NT2/D1 (cell line): ENCODE data around the gene AGBL4.

Experiments used
- DNase-seq: peaks from one replicate; pipeline ENCODE4 v3.0.0-alpha.2; 2011; ENCODE audit warnings: low read depth, low spot score
- H3K27me3 ChIP-seq: 2 replicates; pipeline ENCODE4 v1.6.0; 2011; ENCODE audit warnings: mild to moderate bottlenecking; ENCODE audit not compliant: insufficient read length, insufficient read depth
- H3K36me3 ChIP-seq: 2 replicates; pipeline ENCODE4 v1.6.1; 2011; ENCODE audit warnings: mild to moderate bottlenecking, low read length, mixed read lengths; ENCODE audit not compliant: insufficient read depth, insufficient read length
- H3K4me1 ChIP-seq: 2 replicates; pipeline ENCODE4 v1.5.1; 2011; ENCODE audit not compliant: insufficient read depth, insufficient read length
- H3K4me3 ChIP-seq: 2 replicates; pipeline ENCODE4 v1.5.1; 2011; ENCODE audit warnings: low read depth; ENCODE audit not compliant: insufficient read length
- H3K9ac ChIP-seq: 2 replicates; pipeline ENCODE4 v1.6.0; 2011; ENCODE audit warnings: low read depth; ENCODE audit not compliant: insufficient read length
- H3K9me3 ChIP-seq: 2 replicates; pipeline ENCODE4 v1.5.1; 2011; ENCODE audit warnings: mild to moderate bottlenecking, low read length; ENCODE audit not compliant: insufficient read depth
- SUZ12 ChIP-seq: IDR thresholded peaks from 2 replicates; pipeline ENCODE4 v1.6.1; 2011; ENCODE audit not compliant: insufficient read length, insufficient read depth; ENCODE audit errors: extremely low read depth
- YY1 ChIP-seq: IDR thresholded peaks from 2 replicates; pipeline ENCODE4 v1.6.1; 2011; ENCODE audit not compliant: insufficient read length, insufficient read depth
- ZNF274 ChIP-seq: IDR thresholded peaks from 2 replicates; pipeline ENCODE4 v1.6.1; 2011; ENCODE audit warnings: mild to moderate bottlenecking, low read depth, low read length

The AGBL4 gene

GRCh38 chr1:48715921-48716320 lies 1307.8 kb downstream of the AGBL4 start:
- DNase-seq = no peak
- no peak overlapping the region for H3K4me3 ChIP-seq
- no peak overlapping the region for H3K9ac ChIP-seq
- H3K4me1 ChIP-seq = no peaks in the 10 kb centered on the region
- no peaks in the 10 kb centered on the region for H3K36me3 ChIP-seq
- peaks cover 3% of the 10 kb centered on the region for H3K27me3 ChIP-seq
- TF ChIP-seq ZNF274 (no peak), YY1 (no peak), SUZ12 (no peak)
- H3K9me3 ChIP-seq = no peaks in the 10 kb centered on the region

- no peak for DNase-seq
These were observed 1312.8 kb downstream of the AGBL4 start for GRCh38 chr1:48710915-48711314.

GRCh38 chr1:48710318-48710717 lies 1313.4 kb downstream of the AGBL4 start:
- Histone ChIP-seq H3K9ac (no peak overlapping the region), H3K27me3 (peaks cover 3% of the 10 kb centered on the region), H3K4me1 (no peaks in the 10 kb centered on the region), H3K4me3 (no peak overlapping the region), H3K36me3 (no peaks in the 10 kb centered on the region), H3K9me3 (no peaks in the 10 kb centered on the region)
- no peak for TF ChIP-seq SUZ12
- TF ChIP-seq YY1 = no peak
- DNase-seq = no peak

More at GRCh38 chr1:48710915-48711314, 1312.8 kb downstream of the AGBL4 start:
- Histone ChIP-seq H3K4me3 (no peak overlapping the region), H3K36me3 (no peaks in the 10 kb centered on the region), H3K27me3 (peaks cover 3% of the 10 kb centered on the region), H3K9me3 (no peaks in the 10 kb centered on the region), H3K4me1 (no peaks in the 10 kb centered on the region), H3K9ac (no peak overlapping the region)
- TF ChIP-seq SUZ12 (no peak), ZNF274 (no peak), YY1 (no peak)

GRCh38 chr1:48704736-48705135 lies 1319.0 kb downstream of the AGBL4 start:
- no peak overlapping the region for H3K4me3 ChIP-seq
- no peak for DNase-seq

DNA sequence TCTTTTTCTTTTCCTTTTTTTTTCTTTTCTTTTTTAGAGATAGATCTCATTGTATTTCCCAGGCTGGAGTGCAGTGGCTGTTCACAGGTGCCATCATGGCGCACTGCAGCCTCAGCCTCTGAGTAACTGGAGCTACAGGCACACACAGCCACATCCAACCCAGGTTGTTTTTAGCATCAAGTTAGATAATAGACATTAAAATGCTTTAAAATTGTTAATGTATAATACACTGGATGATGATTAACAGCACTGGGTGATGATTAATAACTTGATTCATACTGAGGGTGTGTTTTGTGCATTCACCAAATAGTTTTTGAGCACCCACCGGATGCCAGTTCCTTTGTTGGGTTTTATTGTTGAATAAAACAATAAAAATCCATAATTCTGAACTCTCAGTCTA lies 1322.3 kb downstream of the AGBL4 start:
- no peak for DNase-seq
- Histone ChIP-seq H3K4me3 (no peak overlapping the region), H3K9me3 (no peaks in the 10 kb centered on the region), H3K9ac (no peak overlapping the region), H3K27me3 (no peaks in the 10 kb centered on the region), H3K4me1 (no peaks in the 10 kb centered on the region), H3K36me3 (no peaks in the 10 kb centered on the region)
- TF ChIP-seq ZNF274 (no peak), SUZ12 (no peak), YY1 (no peak)

More at GRCh38 chr1:48704736-48705135, 1319.0 kb downstream of the AGBL4 start:
- no peak for TF ChIP-seq ZNF274
- no peak overlapping the region for H3K9ac ChIP-seq
- H3K4me1 ChIP-seq = no peaks in the 10 kb centered on the region
- H3K36me3 ChIP-seq = no peaks in the 10 kb centered on the region
- no peaks in the 10 kb centered on the region for H3K27me3 ChIP-seq
- H3K9me3 ChIP-seq = no peaks in the 10 kb centered on the region

- Histone ChIP-seq H3K36me3 (no peaks in the 10 kb centered on the region), H3K4me1 (peaks cover 6% of the 10 kb centered on the region), H3K27me3 (no peaks in the 10 kb centered on the region), H3K9me3 (no peaks in the 10 kb centered on the region), H3K9ac (no peak overlapping the region), H3K4me3 (no peak overlapping the region)
- peak; percentile 63 for DNase-seq
- no peak for TF ChIP-seq ZNF274
- no peak for TF ChIP-seq SUZ12
- TF ChIP-seq YY1 = no peak
These were observed 1326.6 kb downstream of the AGBL4 start for GRCh38 chr1:48697066-48697707.

GRCh38 chr1:48695161-48695560 lies 1328.6 kb downstream of the AGBL4 start:
- no peak overlapping the region for H3K9ac ChIP-seq
- DNase-seq = no peak
- TF ChIP-seq YY1 (no peak), SUZ12 (no peak), ZNF274 (no peak)

More at GRCh38 chr1:48695161-48695560, 1328.6 kb downstream of the AGBL4 start:
- H3K27me3 ChIP-seq = no peaks in the 10 kb centered on the region
- no peak overlapping the region for H3K4me3 ChIP-seq
- no peaks in the 10 kb centered on the region for H3K9me3 ChIP-seq
- H3K4me1 ChIP-seq = peaks cover 6% of the 10 kb centered on the region
- H3K36me3 ChIP-seq = no peaks in the 10 kb centered on the region
